Measurements from ENCODE around the gene CMIP.

DNA sequence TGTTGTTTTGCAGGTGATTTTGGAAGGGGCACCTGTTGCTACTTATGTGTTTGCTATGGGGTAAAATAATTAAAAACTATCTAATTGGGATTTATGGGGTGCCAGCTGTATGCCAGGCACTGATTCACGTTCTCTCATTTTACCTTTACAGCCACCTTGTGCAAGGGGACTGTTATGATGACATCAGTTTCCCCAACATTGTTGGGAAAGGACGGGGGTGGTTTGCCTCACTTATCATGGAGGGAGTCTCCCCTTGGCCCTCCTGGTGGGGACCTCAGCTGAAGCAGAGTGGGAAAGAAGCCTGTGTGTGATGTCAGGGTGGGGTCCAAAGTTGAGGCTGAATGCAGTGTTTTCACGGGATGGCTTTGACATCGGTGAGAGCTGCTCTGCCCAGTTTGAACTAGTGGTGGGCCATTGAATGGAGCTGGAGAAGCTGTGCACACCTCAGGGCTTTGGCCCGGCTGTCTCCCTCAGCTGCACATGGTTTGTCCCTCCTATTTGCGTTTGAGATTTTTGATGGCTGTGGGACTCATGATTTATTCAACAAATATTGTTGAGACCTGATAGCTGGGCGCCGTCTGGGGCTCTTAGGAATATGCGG is 36.1 kb downstream of the CMIP start:
- no peak for TF ChIP-seq CTCF (conservative IDR thresholded peaks at IDR 0.05; ENCODE audit: low read length)
- TF ChIP-seq EZH2phosphoT487 (IDR thresholded peaks at IDR 0.05; ENCODE audit: borderline replicate concordance): no peak

Data from Loucy (cell line).